G401.6 (cell line): Measurements from ENCODE around the gene KCTD7.
A peak's percentile ranks its signal among the peaks of the same experiment; 100 is the strongest.
"Not testable (repeated sequence)": the region's sequence is repeated elsewhere in the genome, so short reads cannot be mapped to it uniquely, and the experiment has no call there.

Source experiments
- FAIRE-seq: peaks from 2 replicates; lab custom pipeline; 2012; peaks lifted over from hg19 to GRCh38; lab: Jason Lieb, UNC

Gene KCTD7

DNA sequence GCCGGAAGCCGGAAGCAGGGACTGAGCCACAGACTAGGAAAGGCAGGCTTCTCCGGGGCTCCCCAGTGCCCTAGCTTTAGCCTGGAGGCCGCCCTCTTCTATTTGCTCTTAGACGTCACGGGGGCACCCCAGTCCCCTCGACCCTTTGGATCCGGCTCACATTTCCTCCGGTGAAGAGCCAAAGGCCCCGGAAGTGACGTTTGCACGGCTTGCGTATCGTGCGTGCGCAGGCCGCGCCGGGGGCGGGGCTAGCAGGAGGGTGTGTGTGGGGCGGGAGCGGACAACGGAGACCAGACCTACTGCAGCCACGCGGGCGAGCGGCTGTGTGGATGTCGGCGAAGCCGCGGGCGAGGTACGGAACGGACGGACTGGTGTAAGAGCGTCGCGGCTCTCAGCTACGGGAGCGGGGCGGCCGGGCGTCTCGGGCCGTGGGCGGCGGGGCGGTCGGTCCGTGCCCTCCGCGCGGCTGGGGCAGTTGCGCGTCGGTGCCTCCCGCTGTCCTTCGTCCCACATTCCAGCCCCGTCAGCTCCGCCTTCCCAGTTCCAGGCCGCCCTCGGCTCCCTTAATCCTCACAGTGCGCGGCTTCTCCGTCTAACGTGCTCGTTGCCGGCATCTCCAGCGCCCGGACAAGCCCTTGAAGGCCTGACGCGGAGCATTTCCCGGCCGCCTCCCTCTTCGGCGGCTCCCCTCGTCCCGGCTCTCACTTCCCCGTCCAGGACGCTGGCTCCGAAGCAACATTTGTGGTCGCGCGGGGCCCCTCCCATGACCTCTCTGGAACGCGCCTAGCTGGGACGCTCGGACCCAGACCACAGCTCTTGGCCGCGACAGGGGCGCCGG, 25.8 kb downstream of the KCTD7 start:
- peak; percentile 90 for FAIRE-seq

DNA sequence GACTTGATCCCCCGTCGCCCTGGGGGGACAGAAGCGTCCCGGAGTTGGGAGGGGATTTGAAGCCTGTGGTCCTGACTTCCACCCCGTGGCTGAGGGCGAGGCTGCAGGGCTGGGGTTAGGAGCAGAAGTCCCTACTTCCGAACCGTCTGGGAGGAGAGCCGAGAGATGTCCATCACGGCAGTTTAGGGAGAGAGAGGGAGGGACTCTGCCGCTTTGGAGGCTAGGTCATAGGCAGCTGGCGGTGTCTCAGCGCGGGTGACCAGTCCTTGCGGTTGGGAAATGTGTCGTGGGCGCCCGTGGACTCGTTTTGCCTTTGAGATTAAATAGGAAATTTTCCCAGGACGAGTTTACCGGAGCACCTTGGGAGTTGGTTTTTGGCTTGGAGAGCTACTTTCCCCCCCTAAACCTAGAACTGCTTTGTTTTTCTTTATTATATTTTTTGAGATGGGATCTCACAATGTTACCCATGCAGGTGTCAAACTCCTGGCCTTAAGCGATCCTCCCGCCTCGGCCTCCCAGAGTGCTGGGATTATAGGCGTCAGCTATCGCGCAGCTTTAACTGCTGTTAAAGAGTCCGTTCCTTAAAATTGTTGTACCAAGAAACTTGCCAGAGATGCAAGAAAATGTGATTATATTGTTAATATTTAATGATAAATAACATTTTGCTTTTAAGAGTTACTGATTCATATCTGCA, 26.6 kb downstream of the KCTD7 start:
- FAIRE-seq = not testable (repeated sequence)

DNA sequence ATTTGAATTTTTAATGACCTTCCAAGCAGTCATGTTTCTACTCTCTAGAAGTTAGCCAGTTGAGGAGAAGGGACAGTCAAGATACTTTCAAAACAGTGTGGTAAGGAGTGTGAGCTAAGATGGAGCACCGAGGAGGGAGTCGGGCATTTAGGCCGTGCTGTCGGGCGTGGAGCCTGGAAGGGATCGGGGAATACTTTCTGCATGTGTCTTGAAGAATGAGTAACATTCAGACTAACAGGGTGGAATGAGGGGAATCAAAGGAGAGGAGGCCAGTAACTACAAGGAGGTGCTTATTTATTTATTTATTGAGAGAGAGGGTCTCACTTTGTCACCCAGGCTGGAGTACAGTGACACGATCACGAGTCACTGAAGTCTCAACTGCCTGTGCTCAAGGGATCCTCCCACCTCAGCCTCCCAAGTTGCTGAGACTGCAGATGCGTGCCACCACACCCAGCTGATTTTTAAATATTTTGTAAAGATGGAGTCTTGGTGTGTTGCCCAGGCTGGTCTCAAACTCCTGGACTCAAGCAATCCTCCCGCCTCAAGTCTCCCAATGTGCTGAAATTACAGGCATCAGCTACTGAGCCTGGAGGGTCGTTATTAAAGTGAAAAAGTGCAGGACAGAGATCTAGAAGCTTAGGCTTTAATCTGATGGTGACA, 27.3 kb downstream of the KCTD7 start:
- FAIRE-seq = not testable (repeated sequence)

DNA sequence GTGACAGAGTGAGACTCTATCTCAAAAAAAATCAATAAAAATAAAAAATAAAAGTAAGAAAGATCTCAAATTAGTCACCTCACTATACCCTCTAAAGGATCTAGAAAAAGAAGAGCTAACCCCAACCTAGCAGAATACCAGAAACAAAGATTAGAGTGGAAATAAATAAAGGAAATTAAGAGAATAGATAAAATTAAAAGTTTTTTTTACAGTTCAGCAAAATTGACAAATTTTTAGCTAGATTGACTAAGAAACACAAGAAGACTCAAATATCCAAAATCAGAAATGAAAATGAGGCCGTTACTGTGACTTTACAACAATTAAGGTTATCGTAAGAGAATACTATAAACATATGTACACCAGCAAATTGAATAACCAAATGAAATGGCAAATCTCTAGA, 29.1 kb downstream of the KCTD7 start:
- no peak for FAIRE-seq

DNA sequence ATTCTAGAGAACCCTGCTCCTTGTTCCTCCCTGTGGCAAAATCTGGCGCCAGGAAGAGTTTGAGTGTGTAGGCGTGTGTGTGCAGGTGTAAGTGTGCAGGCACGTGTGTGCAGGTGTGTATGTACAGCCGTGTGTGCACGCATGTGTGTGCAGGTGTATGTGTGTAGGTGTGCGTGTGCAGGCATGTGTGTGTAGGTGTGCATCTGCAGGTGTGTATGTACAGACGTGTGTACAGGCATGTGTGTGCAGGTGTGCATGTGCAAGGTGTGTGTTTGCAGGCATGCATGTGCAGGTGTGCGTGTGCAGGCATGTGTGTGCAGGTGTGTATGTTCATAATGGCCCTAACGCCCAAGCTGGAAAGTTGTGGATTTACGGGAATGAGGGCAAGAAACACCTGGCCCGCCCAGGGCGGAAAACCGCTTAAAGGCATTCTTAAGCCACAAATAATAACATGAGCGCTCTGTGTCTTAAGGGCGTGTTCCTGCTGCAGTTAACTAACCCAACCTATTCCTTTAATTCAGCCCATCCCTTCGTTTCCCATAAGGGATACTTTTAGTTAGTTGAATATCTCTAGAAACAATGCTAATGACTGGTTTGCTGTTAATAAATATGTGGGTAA, 34.1 kb downstream of the KCTD7 start:
- no peak for FAIRE-seq

DNA sequence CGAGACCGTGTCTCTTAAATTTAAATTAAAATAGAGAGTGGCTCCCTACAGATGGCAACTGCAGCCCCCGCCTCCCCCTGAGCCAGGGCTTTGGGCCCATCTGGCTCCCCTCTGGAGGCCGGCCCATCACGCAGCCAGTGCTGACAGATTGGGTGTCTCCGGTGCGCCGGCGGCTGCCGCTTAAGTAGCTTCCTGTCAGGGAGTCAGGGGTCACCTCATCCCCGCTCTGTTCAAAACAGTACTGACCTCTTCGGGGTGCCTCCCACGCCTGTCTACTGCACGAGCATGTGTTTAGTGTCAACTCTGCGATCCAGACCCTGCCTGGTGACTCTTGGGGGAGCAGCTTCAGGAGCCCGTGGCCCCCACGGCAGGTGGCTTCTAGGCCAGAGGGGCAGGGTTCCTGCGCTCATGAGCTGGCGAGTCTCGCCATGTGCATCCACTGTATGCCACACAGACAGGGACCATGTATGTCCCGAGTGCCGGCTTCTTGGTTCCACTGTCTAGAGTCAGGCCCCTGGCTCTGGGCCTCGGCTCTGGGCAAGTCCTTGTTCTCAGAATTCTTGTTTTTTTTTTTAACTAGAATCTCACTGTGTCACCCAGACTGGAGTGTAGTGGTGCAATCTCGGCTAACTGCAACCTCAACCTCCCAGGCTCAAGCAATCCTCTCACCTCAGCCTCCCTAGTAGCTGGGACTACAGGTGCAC, 36.1 kb downstream of the KCTD7 start:
- no peak for FAIRE-seq

DNA sequence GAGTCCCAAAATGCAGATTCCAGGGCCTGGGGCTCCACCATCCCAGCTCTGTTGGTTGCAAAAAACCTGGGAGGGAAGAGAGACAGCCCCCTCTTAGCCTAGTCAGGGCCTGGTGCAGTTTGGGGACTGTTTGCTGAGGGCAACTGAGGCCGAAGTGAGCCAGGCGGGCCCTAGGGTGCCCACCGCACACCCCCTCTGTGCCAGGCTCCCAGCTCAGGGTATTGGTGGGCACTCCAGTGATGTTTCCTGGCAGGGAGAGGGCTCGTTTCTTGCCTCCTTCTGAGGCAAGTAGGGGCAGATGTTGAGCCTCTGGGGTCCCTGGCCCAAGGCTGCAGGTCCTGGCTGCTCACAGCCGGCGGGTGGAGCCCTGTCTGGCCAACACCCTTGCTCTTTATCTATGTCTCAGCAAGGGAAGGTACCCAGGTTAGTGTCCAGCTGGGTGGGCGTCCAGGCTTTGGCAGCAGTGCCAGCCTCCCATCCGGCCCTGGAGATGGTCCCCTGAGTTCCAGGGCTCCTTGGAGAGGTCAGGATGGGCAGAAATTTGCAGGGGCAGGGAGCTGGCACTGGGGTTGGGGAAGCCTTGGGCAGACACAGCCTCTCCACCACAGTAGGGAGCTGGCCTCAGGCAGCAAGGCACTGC, 37.8 kb downstream of the KCTD7 start:
- FAIRE-seq = no peak

DNA sequence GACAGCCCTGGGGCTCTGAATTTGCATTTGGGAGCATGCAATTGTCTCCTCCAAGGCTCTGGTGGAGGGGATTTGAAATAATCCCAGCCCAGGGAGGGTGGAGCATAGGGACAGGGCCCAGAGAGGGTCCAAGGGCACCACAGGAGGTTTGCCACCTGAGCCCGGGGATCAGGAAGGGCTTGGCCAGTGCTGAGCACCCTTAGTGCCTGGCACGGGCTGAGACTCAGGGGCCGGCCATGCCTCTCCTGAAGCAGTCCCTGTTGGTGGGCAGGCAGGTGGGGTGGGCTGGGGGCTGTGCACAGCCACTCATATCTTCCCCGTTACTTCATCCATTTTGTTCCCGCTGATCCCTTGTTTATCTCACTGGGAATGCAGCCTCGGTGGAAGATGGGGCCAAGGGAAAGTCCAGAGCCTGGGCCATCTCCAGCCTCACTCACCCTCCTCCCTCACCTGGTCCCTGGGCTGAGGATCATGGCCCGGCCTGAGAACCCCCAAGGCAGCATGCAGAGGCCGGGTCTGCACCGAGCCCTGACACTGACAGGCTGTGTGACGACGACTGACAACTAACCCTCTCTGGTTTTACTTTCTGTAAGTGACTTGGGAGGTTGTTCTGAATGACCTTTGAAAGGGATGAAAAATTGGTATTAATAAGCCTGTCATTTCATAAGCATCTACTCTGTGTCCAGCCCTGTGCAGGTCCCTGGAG, 38.5 kb downstream of the KCTD7 start:
- FAIRE-seq = no peak

DNA sequence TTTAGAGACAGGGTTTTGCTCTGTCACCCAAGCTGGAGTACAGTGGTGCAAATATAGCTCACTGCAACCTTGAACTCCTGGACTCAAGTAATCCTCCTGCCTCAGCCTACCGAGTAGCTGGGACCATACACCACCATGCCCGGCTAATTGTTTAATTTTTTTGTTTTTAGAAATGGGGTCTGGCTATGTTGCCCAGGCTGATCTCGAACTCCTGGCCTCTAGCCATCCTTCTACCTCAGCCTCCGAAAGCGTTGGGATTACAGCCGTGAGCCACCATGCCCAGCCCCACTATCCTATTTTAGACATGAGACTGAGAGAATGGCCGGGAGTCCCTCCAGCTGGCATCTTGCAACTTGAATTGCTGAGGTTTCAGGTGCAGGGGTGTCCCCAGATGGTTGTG, 39.4 kb downstream of the KCTD7 start:
- FAIRE-seq = no peak

DNA sequence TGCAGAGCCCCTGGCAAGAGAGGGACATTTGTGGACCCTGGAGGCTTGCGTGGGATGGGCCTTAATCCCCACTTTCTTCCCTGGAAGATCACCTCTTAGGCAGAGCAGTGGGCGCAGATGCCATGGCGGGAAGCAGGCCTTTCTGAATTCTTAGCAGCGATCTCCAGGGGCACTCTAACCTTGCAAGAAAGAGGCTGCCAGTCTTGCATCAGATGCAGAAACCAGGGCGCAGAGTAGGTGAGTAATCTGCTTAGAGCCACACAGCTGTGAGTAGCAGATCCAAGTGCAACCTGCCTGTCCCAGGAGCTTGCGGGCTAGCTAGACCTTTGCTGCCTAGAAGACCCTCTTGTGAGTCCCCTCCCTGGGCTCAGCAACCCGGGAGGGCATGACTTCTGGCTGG, 40.0 kb downstream of the KCTD7 start:
- no peak for FAIRE-seq

DNA sequence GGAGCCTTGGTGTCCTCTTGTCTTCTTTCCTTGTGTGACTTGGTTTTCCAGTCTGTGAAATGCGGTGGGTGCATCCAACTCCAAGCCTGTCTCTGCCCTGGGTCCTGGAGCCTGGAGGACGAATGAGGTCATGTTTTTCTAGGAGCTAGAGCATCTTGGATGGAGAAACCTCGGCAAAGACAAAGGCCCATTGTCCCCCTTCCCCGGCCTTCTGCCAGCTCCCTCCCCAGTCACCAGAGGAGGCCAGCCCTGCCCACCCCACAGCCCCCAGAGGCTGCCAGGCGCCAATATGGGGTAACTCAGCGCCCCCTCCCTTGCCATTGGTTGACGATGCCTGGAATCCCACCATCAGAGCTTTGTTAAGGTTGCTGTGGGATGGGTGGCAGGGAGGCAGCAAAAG, 40.4 kb downstream of the KCTD7 start:
- no peak for FAIRE-seq

DNA sequence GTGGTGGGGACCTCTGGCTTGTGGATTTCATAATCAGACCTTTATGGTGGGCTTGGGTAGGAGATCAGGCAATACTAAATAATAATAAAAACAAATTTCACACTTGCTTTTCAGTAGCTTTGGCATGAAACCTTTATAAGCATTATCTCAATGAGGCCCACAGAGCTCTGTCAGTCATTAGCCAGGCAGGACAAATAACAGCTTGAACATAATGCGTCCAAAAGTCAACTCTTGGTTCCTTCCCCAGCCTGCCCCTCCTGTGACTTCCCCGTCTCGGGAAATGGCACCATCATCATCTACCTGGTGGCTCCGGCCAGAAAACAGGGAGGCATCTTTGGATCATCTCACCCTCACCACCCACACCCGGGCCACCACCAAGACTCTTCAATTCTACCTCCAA, 40.8 kb downstream of the KCTD7 start:
- no peak for FAIRE-seq

DNA sequence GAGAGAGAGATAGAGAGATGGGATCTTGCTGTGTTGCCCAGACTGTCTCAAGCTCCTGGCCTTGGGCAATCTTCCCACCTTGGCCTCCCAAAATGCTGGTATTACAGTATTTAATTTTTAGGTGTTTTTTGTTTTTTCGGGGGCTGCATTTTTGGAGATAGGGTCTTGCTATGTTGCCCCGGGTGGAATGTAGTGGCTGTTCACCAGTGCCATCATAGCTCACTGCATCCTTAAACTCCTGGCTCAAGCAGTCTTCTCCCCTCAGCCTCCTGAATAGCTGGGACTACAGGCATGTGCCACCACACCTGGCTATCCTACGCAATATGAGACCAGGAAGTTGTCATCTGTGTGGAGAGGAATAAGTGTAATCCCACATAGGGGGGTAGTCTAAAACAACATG, 42.4 kb downstream of the KCTD7 start:
- no peak for FAIRE-seq

DNA sequence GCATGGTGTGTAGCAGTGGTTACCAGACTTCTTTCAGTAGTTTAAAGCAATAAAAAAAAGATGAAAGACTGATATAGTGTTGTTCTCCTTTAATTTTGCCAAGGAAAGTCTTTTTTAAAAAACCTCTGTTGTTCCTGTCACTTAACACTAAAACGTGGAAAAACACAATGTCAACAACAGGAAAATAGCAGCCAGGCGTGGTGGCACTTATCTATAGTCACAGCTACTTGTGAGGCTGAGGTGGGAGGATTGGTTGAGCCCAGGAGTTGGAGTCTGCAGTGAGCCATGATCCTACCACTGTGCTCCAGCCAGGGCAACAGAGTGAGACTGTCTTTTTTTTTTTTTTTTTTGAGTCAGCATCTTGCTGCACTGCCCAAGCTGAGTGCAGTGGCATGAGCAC, 42.8 kb downstream of the KCTD7 start:
- FAIRE-seq = not testable (repeated sequence)

DNA sequence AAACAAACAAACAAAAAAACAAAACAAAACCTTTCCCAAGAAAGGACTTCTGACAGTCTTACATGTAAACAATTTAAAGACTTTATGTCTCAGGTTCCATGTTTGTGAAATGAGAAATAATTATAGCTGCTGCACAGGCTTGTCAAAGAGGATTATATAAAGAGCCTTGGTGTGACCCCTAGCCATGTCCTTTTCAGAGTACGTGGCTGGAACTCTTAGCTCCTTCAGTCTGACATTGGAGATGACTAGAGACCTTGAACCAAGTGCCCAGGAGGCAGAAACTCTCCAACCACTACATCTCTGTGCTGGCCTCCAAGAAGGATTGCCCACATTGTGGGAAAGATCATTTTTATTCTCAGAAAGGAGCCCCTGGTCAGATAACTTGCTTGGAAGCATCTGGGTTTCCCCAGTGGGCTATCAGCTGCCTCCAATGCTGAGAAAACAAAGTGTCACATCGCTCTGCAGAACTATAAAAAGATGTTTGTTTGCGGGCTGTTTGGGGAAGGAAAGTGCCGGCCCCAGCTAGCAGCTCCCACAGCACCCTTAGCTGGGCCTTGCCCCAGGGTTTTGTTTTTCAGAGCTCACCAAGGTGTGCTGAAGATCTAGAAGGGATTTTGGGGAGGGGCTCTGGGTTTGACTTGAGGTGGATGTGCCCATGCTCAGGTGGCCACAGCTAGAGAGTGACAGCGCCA, 43.9 kb downstream of the KCTD7 start:
- FAIRE-seq = not testable (repeated sequence)

DNA sequence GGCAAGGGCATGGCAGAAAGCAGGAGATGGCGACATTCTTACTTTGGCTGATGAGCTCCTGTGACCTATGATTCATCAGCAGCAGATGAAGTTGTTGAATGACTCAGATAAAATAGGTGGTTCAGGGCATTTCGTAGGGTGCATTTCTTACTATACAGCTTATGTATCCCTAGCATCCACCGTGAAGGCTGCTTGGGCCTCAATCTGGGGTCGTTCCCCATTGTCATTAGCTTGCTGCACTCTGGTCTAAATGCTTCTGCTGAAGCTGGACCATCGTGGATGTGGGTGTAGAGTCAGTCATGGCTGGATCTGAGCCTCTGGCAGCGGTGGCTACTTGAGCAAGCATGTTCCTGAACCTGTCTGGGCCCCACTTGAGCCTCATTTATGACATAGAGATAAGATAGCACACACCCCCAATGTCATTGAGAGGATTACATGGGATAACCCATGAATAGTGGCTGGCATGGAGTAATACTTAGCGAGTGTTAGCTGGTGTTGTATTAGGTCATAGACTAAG, 44.5 kb downstream of the KCTD7 start:
- not testable (repeated sequence) for FAIRE-seq

DNA sequence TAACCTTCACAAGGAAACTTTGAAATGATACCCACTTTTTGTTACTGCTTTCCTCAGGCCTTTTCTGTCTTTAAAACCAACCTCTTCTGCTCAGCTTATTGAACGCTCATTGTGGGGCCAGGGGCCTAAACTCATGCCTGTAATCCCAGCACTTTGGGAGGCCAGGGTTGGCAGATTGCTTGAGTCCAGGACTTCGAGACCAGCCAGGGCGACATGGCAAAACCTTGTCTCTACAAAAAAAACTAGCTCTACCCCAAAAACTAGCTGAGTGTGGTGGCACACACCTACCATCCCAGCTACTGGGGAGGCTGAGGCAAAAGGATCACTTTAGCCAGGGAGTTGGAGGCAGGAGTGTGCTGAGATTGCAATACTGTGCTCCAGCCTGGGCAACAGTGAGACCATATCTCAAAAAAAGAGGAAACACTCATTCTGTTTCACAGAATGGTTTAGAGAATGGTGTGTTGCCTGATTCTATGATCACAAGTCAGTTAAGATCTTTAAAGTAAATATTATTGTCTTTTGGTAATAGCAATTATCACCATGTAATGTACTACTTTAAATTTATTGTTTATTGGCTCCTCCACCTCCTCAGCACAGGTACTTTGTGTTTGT, 51.1 kb downstream of the KCTD7 start:
- FAIRE-seq = no peak

DNA sequence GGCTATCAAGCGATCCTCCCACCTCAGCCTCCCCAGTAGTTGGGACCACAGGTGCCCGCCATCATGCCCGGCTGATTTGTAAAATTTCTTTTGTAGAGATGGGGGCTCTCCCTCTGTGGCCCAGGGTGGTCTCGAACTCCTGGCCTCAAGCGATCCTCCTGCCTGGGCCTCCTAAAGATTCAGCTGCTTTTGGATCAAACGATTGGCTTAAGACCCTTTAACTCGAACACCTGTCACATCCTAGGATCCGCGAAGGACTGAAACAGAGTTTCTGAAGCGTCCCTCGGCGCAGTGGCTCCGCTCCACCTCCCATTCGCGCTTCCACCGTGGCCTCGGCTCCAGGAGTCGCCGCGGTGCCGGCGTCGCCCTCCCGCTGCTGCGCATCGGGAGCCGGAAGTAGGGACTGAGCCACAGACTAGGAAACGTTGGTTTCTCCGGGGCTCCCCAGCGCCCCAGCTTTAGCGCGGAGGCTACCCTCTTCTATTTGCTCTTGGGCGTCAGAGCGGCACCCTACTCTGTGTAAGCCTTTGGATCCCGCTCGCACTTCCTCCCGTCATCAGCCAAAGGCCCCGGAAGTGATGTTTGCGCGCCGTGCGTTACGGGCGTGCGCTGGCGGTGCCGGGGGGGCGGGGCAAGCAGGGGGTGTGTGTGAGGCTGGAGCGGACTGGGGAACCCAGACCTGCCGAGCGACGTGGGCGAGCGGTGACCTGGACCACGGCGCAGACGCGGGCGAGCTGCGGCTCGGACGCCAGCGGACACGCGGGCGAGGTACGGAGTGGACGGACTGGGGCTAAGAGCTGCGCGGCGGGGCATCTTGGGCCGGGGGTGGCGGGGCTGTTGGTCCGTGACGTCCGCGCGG, 53.0 kb downstream of the KCTD7 start:
- FAIRE-seq = no peak
